ENCODE data around the gene DLL4. TPM values are rescaled to one million over a fixed set of nuclear protein-coding genes. Genes with fewer than 3 reads are reported as not detected.

DLL4 gene
- total and polyA plus RNA-seq, 12 donors, result 0.66 to 15.9 (median 3.9) TPM

GRCh38 chr15:40892447-40893012 lies 36.6 kb upstream of the DLL4 start:
- no peak for TF ChIP-seq POLR2A (IDR thresholded peaks at IDR 0.05)
- TF ChIP-seq, protein P1, sequence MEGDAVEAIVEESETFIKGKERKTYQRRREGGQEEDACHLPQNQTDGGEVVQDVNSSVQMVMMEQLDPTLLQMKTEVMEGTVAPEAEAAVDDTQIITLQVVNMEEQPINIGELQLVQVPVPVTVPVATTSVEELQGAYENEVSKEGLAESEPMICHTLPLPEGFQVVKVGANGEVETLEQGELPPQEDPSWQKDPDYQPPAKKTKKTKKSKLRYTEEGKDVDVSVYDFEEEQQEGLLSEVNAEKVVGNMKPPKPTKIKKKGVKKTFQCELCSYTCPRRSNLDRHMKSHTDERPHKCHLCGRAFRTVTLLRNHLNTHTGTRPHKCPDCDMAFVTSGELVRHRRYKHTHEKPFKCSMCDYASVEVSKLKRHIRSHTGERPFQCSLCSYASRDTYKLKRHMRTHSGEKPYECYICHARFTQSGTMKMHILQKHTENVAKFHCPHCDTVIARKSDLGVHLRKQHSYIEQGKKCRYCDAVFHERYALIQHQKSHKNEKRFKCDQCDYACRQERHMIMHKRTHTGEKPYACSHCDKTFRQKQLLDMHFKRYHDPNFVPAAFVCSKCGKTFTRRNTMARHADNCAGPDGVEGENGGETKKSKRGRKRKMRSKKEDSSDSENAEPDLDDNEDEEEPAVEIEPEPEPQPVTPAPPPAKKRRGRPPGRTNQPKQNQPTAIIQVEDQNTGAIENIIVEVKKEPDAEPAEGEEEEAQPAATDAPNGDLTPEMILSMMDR (IDR thresholded peaks at IDR 0.05), result no peak
- no peak overlapping the region for H3K4me3 ChIP-seq
- intact Hi-C loops (cut with DNase I), result loop anchor here (2.0 to 10.0 kb wide), 4 partner anchors 34 to 198 kb away; partner anchors contain the start of gene RAD51 (in 1 of the 2)
- DNase-seq, result no peak
- peaks cover 0 to 17% of the 10 kb centered on the region in 2 donors for H3K4me1 ChIP-seq (replicated peaks in 1 of 2)
- H3K36me3 ChIP-seq (replicated peaks in 1 of 2), result peaks cover 0 to 18% of the 10 kb centered on the region in 2 donors
- no peaks in the 10 kb centered on the region for H3K9me3 ChIP-seq (replicated peaks in 1 of 3)
- 70 to 86% (median 81%) methylated on average over 2 of the region's 2 CpGs for WGBS, 4 donors
- H3K27ac ChIP-seq, result no peak overlapping the region
- H3K27me3 ChIP-seq, result no peaks in the 10 kb centered on the region

GRCh38 chr15:40893019-40893670 lies 36.0 kb upstream of the DLL4 start:
- peak in 1 of 7 donors; percentile 32 for DNase-seq
- no peaks in the 10 kb centered on the region for H3K27me3 ChIP-seq
- intact Hi-C loops (cut with DNase I), result loop anchor here (2.0 to 10.0 kb wide), 4 partner anchors 34 to 198 kb away; partner anchors contain the start of gene RAD51 (in 1 of the 2)
- no peak overlapping the region for H3K4me3 ChIP-seq
- WGBS, 4 donors, result 76 to 84% (median 82%) methylated on average over 22 of the region's 22 CpGs
- TF ChIP-seq POLR2A (IDR thresholded peaks at IDR 0.05), result no peak
- TF ChIP-seq, protein P1 (IDR thresholded peaks at IDR 0.05), result no peak
- no peaks in the 10 kb centered on the region for H3K9me3 ChIP-seq (replicated peaks in 1 of 3)
- H3K36me3 ChIP-seq (replicated peaks in 1 of 2), result peaks cover 0 to 21% of the 10 kb centered on the region in 2 donors
- H3K27ac ChIP-seq, result no peak overlapping the region
- peaks cover 0 to 18% of the 10 kb centered on the region in 2 donors for H3K4me1 ChIP-seq (replicated peaks in 1 of 2)

- H3K4me3 ChIP-seq, result peak within 1 kb of the TSS; percentile 35 to 69 (median 50)
- DNase-seq, result peak; percentile 98 to 99 (median 99)
- H3K9me3 ChIP-seq (replicated peaks in 1 of 3), result no peaks in the 10 kb centered on the region
- peaks cover 0 to 18% of the 10 kb centered on the region in 2 donors for H3K4me1 ChIP-seq (replicated peaks in 1 of 2)
- intact Hi-C loops (cut with DNase I), result loop anchor here (2.0 to 10.0 kb wide), 4 partner anchors 35 to 199 kb away; partner anchors contain the start of gene RAD51 (in 1 of the 2)
- H3K27ac ChIP-seq, result peak within 1 kb of the TSS; percentile 81 to 96 (median 88)
- H3K36me3 ChIP-seq (replicated peaks in 1 of 2), result peaks cover 0 to 28% of the 10 kb centered on the region in 2 donors
- peak; percentile 54 to 87 for TF ChIP-seq POLR2A (IDR thresholded peaks at IDR 0.05)
- TF ChIP-seq, protein P1 (IDR thresholded peaks at IDR 0.05), result peak; percentile 93 to 99 (median 97)
- no peaks in the 10 kb centered on the region for H3K27me3 ChIP-seq
- WGBS, 4 donors, result 2 to 4% (median 3%) methylated on average over 36 to 55 of the region's 55 CpGs
These were observed 35.1 kb upstream of the DLL4 start, which contains the start of gene VPS18 for GRCh38 chr15:40893733-40894680. TSS of gene VPS18 (plus strand) at chr15:40894450. CDS start at chr15:40894769, 319 bp downstream.
